IMR-90 (cell line): ENCODE results near the gene RNF123.

Experiments
- CEBPB ChIP-seq: IDR thresholded peaks from 2 replicates; pipeline ENCODE4 v1.6.1; 2012; ENCODE audit warnings: low read depth, low read length, improper control_type of control experiment
- CHD1 ChIP-seq: IDR thresholded peaks from 2 replicates; pipeline ENCODE4 v1.6.1; 2012; ENCODE audit warnings: low read depth, low read length, improper control_type of control experiment
- CTCF ChIP-seq: conservative IDR thresholded peaks from 2 replicates; pipeline ENCODE4 v1.5.1; 2012; ENCODE audit warnings: mild to moderate bottlenecking, low read depth, low read length, improper control_type of control experiment
- FOS ChIP-seq: fragments of 150-350 bp; IDR thresholded peaks from 2 replicates; pipeline ENCODE4 v1.6.1; 2016; ENCODE audit warnings: low read depth, low read length
- MAZ ChIP-seq: IDR thresholded peaks from 2 replicates; pipeline ENCODE4 v1.6.1; 2012; ENCODE audit warnings: low read depth, mild to moderate bottlenecking, low read length, improper control_type of control experiment, moderate library complexity, borderline replicate concordance
- MXI1 ChIP-seq: IDR thresholded peaks from 2 replicates; pipeline ENCODE4 v1.6.1; 2012; ENCODE audit warnings: low read depth, mild to moderate bottlenecking, low read length, moderate library complexity, borderline replicate concordance
- NFE2L2 ChIP-seq: fragments of 150-350 bp; IDR thresholded peaks from 2 replicates; pipeline ENCODE4 v1.6.1; 2016; ENCODE audit warnings: low read depth, mild to moderate bottlenecking, low read length
- POLR2A ChIP-seq: IDR thresholded peaks from 2 replicates; pipeline ENCODE4 v1.6.1; 2012; ENCODE audit warnings: mild to moderate bottlenecking, low read depth, low read length
- RAD21 ChIP-seq: IDR thresholded peaks from 2 replicates; pipeline ENCODE4 v1.6.1; 2012; ENCODE audit warnings: low read length, improper control_type of control experiment
- RCOR1 ChIP-seq: IDR thresholded peaks from 2 replicates; pipeline ENCODE4 v1.6.1; 2012; ENCODE audit warnings: mild to moderate bottlenecking, low read length, improper control_type of control experiment; ENCODE audit not compliant: insufficient replicate concordance
- RFX5 ChIP-seq: IDR thresholded peaks from 2 replicates; pipeline ENCODE4 v1.8.0; 2012; ENCODE audit warnings: low read depth, mild to moderate bottlenecking, low read length, moderate library complexity
- SMC3 ChIP-seq: fragments of 150-350 bp; IDR thresholded peaks from 2 replicates; pipeline ENCODE4 v1.6.1; 2016; ENCODE audit warnings: low read depth, mild to moderate bottlenecking, antibody characterized with exemption, low read length, moderate library complexity
- USF2 ChIP-seq: fragments of 150-350 bp; IDR thresholded peaks from 2 replicates; pipeline ENCODE4 v1.6.1; 2017; ENCODE audit warnings: mild to moderate bottlenecking, antibody characterized with exemption, low read length, low read depth
- TF ChIP-seq, protein P1 (sequence below): fragments of 150-350 bp; IDR thresholded peaks from 2 replicates; pipeline ENCODE4 v1.6.1; 2016; ENCODE audit warnings: low read depth, mild to moderate bottlenecking, low read length, moderate library complexity, borderline replicate concordance

GRCh38 chr3:49665822-49666519 is 23.4 kb upstream of the RNF123 start:
- TF ChIP-seq FOS = no peak
- TF ChIP-seq CTCF = no peak
- TF ChIP-seq POLR2A = no peak
- no peak for TF ChIP-seq MAZ
- no peak for TF ChIP-seq RAD21
- TF ChIP-seq RCOR1 = no peak
- no peak for TF ChIP-seq USF2
- TF ChIP-seq NFE2L2 = no peak
- no peak for TF ChIP-seq RFX5
- no peak for TF ChIP-seq SMC3
- no peak for TF ChIP-seq CEBPB
- TF ChIP-seq, protein P1, sequence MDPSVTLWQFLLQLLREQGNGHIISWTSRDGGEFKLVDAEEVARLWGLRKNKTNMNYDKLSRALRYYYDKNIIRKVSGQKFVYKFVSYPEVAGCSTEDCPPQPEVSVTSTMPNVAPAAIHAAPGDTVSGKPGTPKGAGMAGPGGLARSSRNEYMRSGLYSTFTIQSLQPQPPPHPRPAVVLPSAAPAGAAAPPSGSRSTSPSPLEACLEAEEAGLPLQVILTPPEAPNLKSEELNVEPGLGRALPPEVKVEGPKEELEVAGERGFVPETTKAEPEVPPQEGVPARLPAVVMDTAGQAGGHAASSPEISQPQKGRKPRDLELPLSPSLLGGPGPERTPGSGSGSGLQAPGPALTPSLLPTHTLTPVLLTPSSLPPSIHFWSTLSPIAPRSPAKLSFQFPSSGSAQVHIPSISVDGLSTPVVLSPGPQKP = no peak
- TF ChIP-seq MXI1 = no peak
- no peak for TF ChIP-seq CHD1
